HEK293 (cell line): ENCODE data around the gene PPP2CA.
"Not testable (repeated sequence)": the region's sequence is repeated elsewhere in the genome, so short reads cannot be mapped to it uniquely, and the experiment has no call there.

ENCODE experiments used
- CTCF ChIP-seq: fragments of 450-650 bp; formaldehyde crosslinking; IDR thresholded peaks from 2 replicates; pipeline ENCODE4 v1.5.1; 2016; ENCODE audit warnings: missing biosample characterization, missing genetic modification characterization
- REPIN1 ChIP-seq: fragments of 450-650 bp; formaldehyde crosslinking; IDR thresholded peaks from 2 replicates; pipeline ENCODE4 v1.5.1; 2017; ENCODE audit warnings: missing biosample characterization, missing genetic modification characterization, low read depth
- ZBTB1 ChIP-seq: fragments of 450-650 bp; formaldehyde crosslinking; IDR thresholded peaks from 2 replicates; pipeline ENCODE4 v1.5.1; 2016; ENCODE audit warnings: missing biosample characterization, missing genetic modification characterization
- ZNF350 ChIP-seq: fragments of 450-650 bp; formaldehyde crosslinking; IDR thresholded peaks from 2 replicates; pipeline ENCODE4 v1.5.0; 2017; ENCODE audit warnings: missing biosample characterization, mild to moderate bottlenecking, missing genetic modification characterization
- ZNF837 ChIP-seq: fragments of 450-650 bp; formaldehyde crosslinking; IDR thresholded peaks from 2 replicates; pipeline ENCODE4 v1.5.1; 2016; ENCODE audit warnings: missing biosample characterization, missing genetic modification characterization

GRCh38 chr5:134211263-134212031 lies 14.4 kb downstream of the PPP2CA start:
- not testable (repeated sequence) for TF ChIP-seq REPIN1 (tag by site-specific recombination); ZNF350; ZBTB1 (tag by site-specific recombination); CTCF (tag by site-specific recombination); ZNF837 (tag by site-specific recombination)
